Neutrophil (primary cell): Measurements from ENCODE around the gene SLC39A11.

Experiments used
- H3K27ac ChIP-seq: fragments of 200-600 bp; sonication (generic); 2 replicates; pipeline ENCODE4 v1.5.1; 2016; ENCODE audit warnings: mild to moderate bottlenecking, moderate library complexity
- H3K27me3 ChIP-seq: fragments of 200-600 bp; sonication (generic); 2 replicates; pipeline ENCODE4 v1.6.0; 2016; ENCODE audit warnings: mild to moderate bottlenecking
- H3K36me3 ChIP-seq: fragments of 200-600 bp; sonication (generic); 2 replicates; pipeline ENCODE4 v1.5.1; 2017
- H3K4me1 ChIP-seq, 2 experiments: fragments of 200-600 bp in 1 of 2; sonication (generic) in 1 of 2; 1 replicate in 1 of 2; 2 replicates in 1 of 2; pipeline versions ENCODE4 v1.5.1 to v1.6.1; 2013 to 2016; ENCODE audit warnings: low read depth in 1 of 2, low read length in 1 of 2, mild to moderate bottlenecking in 1 of 2, moderate library complexity in 1 of 2; ENCODE audit not compliant: control insufficient read depth in 1 of 2, insufficient read depth in 1 of 2
- H3K4me3 ChIP-seq, 2 experiments: fragments of 200-600 bp in 1 of 2; sonication (generic) in 1 of 2; 1 replicate in 1 of 2; 2 replicates in 1 of 2; pipeline ENCODE4 v1.5.1; 2013 to 2016; ENCODE audit warnings: low read depth in 1 of 2, low read length in 1 of 2, mild to moderate bottlenecking in 1 of 2, moderate library complexity in 1 of 2
- H3K9me3 ChIP-seq: fragments of 200-600 bp; sonication (generic); 2 replicates; pipeline ENCODE4 v1.5.1; 2016
- CTCF ChIP-seq: fragments of 200-600 bp; sonication (generic); IDR thresholded peaks from 2 replicates; pipeline ENCODE4 v1.5.1; 2016; ENCODE audit warnings: antibody characterized with exemption

SLC39A11 gene

DNA sequence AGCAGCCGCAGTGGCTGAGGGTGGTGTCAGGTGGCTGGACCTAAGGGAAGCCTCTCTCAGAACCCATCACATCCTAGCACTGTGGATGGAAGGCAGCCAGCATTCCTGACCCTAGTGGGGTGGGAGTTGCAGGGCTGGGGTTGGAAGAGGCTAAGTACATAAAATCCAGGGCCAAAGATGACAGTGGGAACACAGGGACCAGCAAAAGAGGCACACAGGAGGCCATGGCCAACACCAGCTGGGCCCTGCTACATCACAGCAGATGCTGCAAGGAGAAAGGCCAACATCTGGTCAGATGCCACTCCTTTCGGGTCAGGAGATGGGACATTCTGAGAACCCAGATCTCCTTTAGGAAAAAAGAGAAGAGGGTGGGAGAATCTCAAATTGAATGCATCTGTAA lies 415.4 kb downstream of the SLC39A11 start:
- no peaks in the 10 kb centered on the region for H3K4me1 ChIP-seq
- H3K4me3 ChIP-seq: no peak overlapping the region
- H3K27ac ChIP-seq: no peak overlapping the region
- H3K9me3 ChIP-seq: no peaks in the 10 kb centered on the region
- no peaks in the 10 kb centered on the region for H3K27me3 ChIP-seq
- peaks cover 4% of the 10 kb centered on the region for H3K36me3 ChIP-seq
- TF ChIP-seq CTCF: no peak

GRCh38 chr17:72672729-72673128 lies 419.8 kb downstream of the SLC39A11 start:
- TF ChIP-seq CTCF: no peak
- H3K27me3 ChIP-seq: no peaks in the 10 kb centered on the region
- no peaks in the 10 kb centered on the region for H3K4me1 ChIP-seq
- H3K36me3 ChIP-seq: no peaks in the 10 kb centered on the region
- no peak overlapping the region for H3K4me3 ChIP-seq
- H3K27ac ChIP-seq: no peak overlapping the region
- H3K9me3 ChIP-seq: no peaks in the 10 kb centered on the region

- no peaks in the 10 kb centered on the region for H3K4me1 ChIP-seq
- H3K27me3 ChIP-seq: no peaks in the 10 kb centered on the region
- H3K27ac ChIP-seq: no peak overlapping the region
- H3K4me3 ChIP-seq: no peak overlapping the region
- no peak for TF ChIP-seq CTCF
- H3K36me3 ChIP-seq: no peaks in the 10 kb centered on the region
- no peaks in the 10 kb centered on the region for H3K9me3 ChIP-seq
Measured at GRCh38 chr17:72671016-72671415, 421.5 kb downstream of the SLC39A11 start.

DNA sequence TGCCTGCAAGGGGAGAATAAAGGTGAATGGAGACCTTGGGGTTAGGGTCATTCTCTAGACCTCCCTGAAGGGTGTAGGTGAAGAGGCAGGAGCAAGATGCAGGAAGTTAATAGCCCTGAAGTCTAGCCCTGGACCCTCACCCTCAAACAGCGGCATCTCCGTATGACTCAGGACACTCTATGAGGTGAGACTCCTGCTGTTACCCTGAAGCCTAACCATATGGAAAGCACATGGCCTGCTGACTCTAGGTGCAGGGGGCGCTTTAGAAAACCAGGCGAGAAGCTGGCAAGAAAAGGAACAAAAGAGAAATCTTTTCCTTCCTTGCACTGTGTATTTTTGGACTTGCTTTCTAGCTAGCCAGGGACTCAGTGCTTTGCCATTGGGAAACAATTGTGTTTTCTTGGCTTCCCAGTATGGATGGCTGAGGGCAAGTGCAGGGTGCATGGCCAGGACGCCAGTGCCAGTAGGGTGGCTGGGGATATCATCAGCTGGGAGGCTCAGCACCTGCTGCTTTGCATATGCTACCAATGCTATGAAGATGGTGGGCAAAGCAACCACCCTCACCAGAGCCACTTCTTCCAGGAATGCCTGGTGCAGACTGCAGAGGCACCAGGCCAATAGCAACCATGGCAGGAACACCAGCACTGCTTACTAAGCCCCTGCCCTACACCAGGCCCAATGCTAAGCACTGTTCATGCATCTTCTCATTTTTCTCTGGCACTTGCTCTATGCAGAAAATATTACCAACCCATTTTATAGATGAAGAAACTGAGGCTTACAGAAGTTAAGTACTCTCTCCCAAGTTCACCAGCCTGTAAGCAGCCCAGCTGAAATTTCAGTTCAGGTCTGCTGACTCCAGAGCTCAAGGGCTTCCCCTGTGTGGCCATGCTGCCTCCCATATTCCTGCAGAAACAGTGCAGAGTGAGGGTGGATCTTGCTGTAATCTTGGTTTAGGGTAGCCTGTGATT lies 425.1 kb downstream of the SLC39A11 start:
- Histone ChIP-seq H3K4me3 (no peak overlapping the region), H3K27me3 (no peaks in the 10 kb centered on the region), H3K36me3 (no peaks in the 10 kb centered on the region), H3K4me1 (no peaks in the 10 kb centered on the region), H3K27ac (no peak overlapping the region), H3K9me3 (no peaks in the 10 kb centered on the region)
- no peak for TF ChIP-seq CTCF

- no peaks in the 10 kb centered on the region for H3K36me3 ChIP-seq
- no peak overlapping the region for H3K4me3 ChIP-seq
- no peaks in the 10 kb centered on the region for H3K9me3 ChIP-seq
- TF ChIP-seq CTCF: no peak
- no peak overlapping the region for H3K27ac ChIP-seq
- H3K4me1 ChIP-seq: no peaks in the 10 kb centered on the region
- H3K27me3 ChIP-seq: no peaks in the 10 kb centered on the region
Measured at GRCh38 chr17:72665852-72666851, 426.3 kb downstream of the SLC39A11 start.
